HG03196 (cell line): ENCODE measurements around the gene HMCN1.

Experiments used
- ATAC-seq: cut with Tn5 transposase; IDR thresholded peaks from one replicate; pipeline ENCODE4 v1.9.1; 2021; ENCODE audit not compliant: unreplicated experiment

The HMCN1 gene

GRCh38 chr1:185957441-185958363, 223.5 kb downstream of the HMCN1 start:
- no peak for ATAC-seq

GRCh38 chr1:185960422-185961321, 226.5 kb downstream of the HMCN1 start:
- ATAC-seq, result no peak

GRCh38 chr1:185961664-185962063, 227.5 kb downstream of the HMCN1 start:
- no peak for ATAC-seq

GRCh38 chr1:185964946-185965345, 230.8 kb downstream of the HMCN1 start:
- no peak for ATAC-seq

- ATAC-seq, result no peak
Measured at GRCh38 chr1:185965870-185966269, 231.7 kb downstream of the HMCN1 start.

- ATAC-seq, result no peak
Measured at GRCh38 chr1:185966471-185966870, 232.3 kb downstream of the HMCN1 start.

- no peak for ATAC-seq
Measured at GRCh38 chr1:185969028-185969427, 234.8 kb downstream of the HMCN1 start.

GRCh38 chr1:185969524-185969991, 235.4 kb downstream of the HMCN1 start:
- ATAC-seq, result no peak

- no peak for ATAC-seq
Measured at GRCh38 chr1:185971688-185972087, 237.5 kb downstream of the HMCN1 start.

GRCh38 chr1:185972096-185972850, 238.1 kb downstream of the HMCN1 start:
- ATAC-seq, result no peak

GRCh38 chr1:185973645-185974044, 239.5 kb downstream of the HMCN1 start:
- ATAC-seq, result no peak

GRCh38 chr1:185974367-185975170, 240.4 kb downstream of the HMCN1 start:
- no peak for ATAC-seq

- ATAC-seq, result no peak
Measured at GRCh38 chr1:185980891-185981290, 246.7 kb downstream of the HMCN1 start.

GRCh38 chr1:185984113-185984836, 250.1 kb downstream of the HMCN1 start:
- no peak for ATAC-seq

GRCh38 chr1:185987611-185988321, 253.6 kb downstream of the HMCN1 start:
- ATAC-seq, result no peak

GRCh38 chr1:185990565-185990964, 256.4 kb downstream of the HMCN1 start:
- no peak for ATAC-seq

GRCh38 chr1:185991266-185991665, 257.1 kb downstream of the HMCN1 start:
- ATAC-seq, result no peak

- no peak for ATAC-seq
Measured at GRCh38 chr1:185996211-185996610, 262.0 kb downstream of the HMCN1 start.

- no peak for ATAC-seq
Measured at GRCh38 chr1:185998391-185998790, 264.2 kb downstream of the HMCN1 start.
